ENCODE measurements around the gene ACSF3.

- no peak for TF ChIP-seq CTCF (IDR thresholded peaks at IDR 0.05)
- no peak for TF ChIP-seq EP300 (IDR thresholded peaks at IDR 0.05)
- no peak for TF ChIP-seq POLR2A (IDR thresholded peaks at IDR 0.05)
- no peak for TF ChIP-seq POLR2AphosphoS5 (IDR thresholded peaks at IDR 0.05)
Observed at GRCh38 chr16:89101303-89102040, 7.8 kb downstream of the ACSF3 start.
